Measurements from ENCODE around the gene PSAP. TPM values are rescaled to one million over a fixed set of nuclear protein-coding genes. Genes with fewer than 3 reads are reported as not detected.

PSAP gene
- total RNA-seq, 1 donor from 2014 or later: 487 TPM

- Mint-ChIP-seq H3K4me1 (ENCODE audit: unreplicated experiment) (peaks cover 4% of the 10 kb centered on the region), H3K27me3 (peaks cover 33% of the 10 kb centered on the region), H3K4me3 (no peak overlapping the region), H3K9me3 (no peaks in the 10 kb centered on the region), H3K36me3 (no peaks in the 10 kb centered on the region), H3K27ac (no peak overlapping the region)
- no peak for TF ChIP-seq CTCF (conservative IDR thresholded peaks at IDR 0.05)
- DNase-seq (ENCODE audit: extremely low spot score, unreplicated experiment): no peak
These were observed 47.0 kb downstream of the PSAP start for GRCh38 chr10:71804077-71804476.

GRCh38 chr10:71802715-71803488 lies 48.1 kb downstream of the PSAP start:
- no peak overlapping the region for H3K27ac Mint-ChIP-seq
- no peaks in the 10 kb centered on the region for H3K9me3 Mint-ChIP-seq
- peaks cover 4% of the 10 kb centered on the region for H3K4me1 Mint-ChIP-seq (ENCODE audit: unreplicated experiment)
- DNase-seq (ENCODE audit: extremely low spot score, unreplicated experiment): no peak
- no peaks in the 10 kb centered on the region for H3K36me3 Mint-ChIP-seq
- no peak overlapping the region for H3K4me3 Mint-ChIP-seq
- H3K27me3 Mint-ChIP-seq: peaks cover 29% of the 10 kb centered on the region
- no peak for TF ChIP-seq CTCF (conservative IDR thresholded peaks at IDR 0.05)

- TF ChIP-seq CTCF (conservative IDR thresholded peaks at IDR 0.05): no peak
- H3K27ac Mint-ChIP-seq: no peak overlapping the region
- H3K4me1 Mint-ChIP-seq (ENCODE audit: unreplicated experiment): peaks cover 4% of the 10 kb centered on the region
- H3K36me3 Mint-ChIP-seq: no peaks in the 10 kb centered on the region
- no peaks in the 10 kb centered on the region for H3K9me3 Mint-ChIP-seq
- no peak for DNase-seq (ENCODE audit: extremely low spot score, unreplicated experiment)
- H3K27me3 Mint-ChIP-seq: peaks cover 30% of the 10 kb centered on the region
- H3K4me3 Mint-ChIP-seq: no peak overlapping the region
These were observed 48.8 kb downstream of the PSAP start for GRCh38 chr10:71802235-71802634.

GRCh38 chr10:71801361-71801760 lies 49.7 kb downstream of the PSAP start:
- no peak for TF ChIP-seq CTCF (conservative IDR thresholded peaks at IDR 0.05)
- H3K36me3 Mint-ChIP-seq: no peaks in the 10 kb centered on the region
- peaks cover 27% of the 10 kb centered on the region for H3K27me3 Mint-ChIP-seq
- H3K27ac Mint-ChIP-seq: no peak overlapping the region
- peaks cover 4% of the 10 kb centered on the region for H3K4me1 Mint-ChIP-seq (ENCODE audit: unreplicated experiment)
- no peak overlapping the region for H3K4me3 Mint-ChIP-seq
- DNase-seq (ENCODE audit: extremely low spot score, unreplicated experiment): no peak
- no peaks in the 10 kb centered on the region for H3K9me3 Mint-ChIP-seq

GRCh38 chr10:71799608-71800453 lies 51.2 kb downstream of the PSAP start:
- Mint-ChIP-seq H3K4me1 (ENCODE audit: unreplicated experiment) (peaks cover 4% of the 10 kb centered on the region), H3K4me3 (no peak overlapping the region), H3K36me3 (no peaks in the 10 kb centered on the region), H3K27ac (no peak overlapping the region), H3K27me3 (peaks cover 20% of the 10 kb centered on the region), H3K9me3 (no peaks in the 10 kb centered on the region)
- no peak for TF ChIP-seq CTCF (conservative IDR thresholded peaks at IDR 0.05)
- no peak for DNase-seq (ENCODE audit: extremely low spot score, unreplicated experiment)
